K562 (cell line): ENCODE measurements around the gene ARHGAP32.

Experiments used
- EP300 ChIP-seq: IDR thresholded peaks from 2 replicates; pipeline ENCODE4 v1.6.1; 2012; ENCODE audit warnings: low read length, improper control_type of control experiment
- GATA2 ChIP-seq: sonication (generic); formaldehyde crosslinking; IDR thresholded peaks from 2 replicates; pipeline ENCODE4 v1.4.0; 2020; ENCODE audit warnings: mild to moderate bottlenecking, missing genetic modification reagents
- JUNB ChIP-seq: fragments of 450-650 bp; formaldehyde crosslinking; conservative IDR thresholded peaks from 2 replicates; pipeline ENCODE4 v1.4.0; 2020; ENCODE audit warnings: mild to moderate bottlenecking
- YY1 ChIP-seq, 3 experiments: IDR thresholded peaks; 2 replicates each; pipeline ENCODE4 v1.6.1; 2011; ENCODE audit warnings: low read length in 2 of 3, mild to moderate bottlenecking in 2 of 3, moderate library complexity in 2 of 3, borderline replicate concordance in 1 of 3, control low read depth in 1 of 3, low read depth in 1 of 3; ENCODE audit not compliant: insufficient read depth in 3 of 3, insufficient replicate concordance in 2 of 3, control insufficient read depth in 1 of 3, insufficient read length in 1 of 3; ENCODE audit errors: extremely low read depth in 1 of 3

DNA sequence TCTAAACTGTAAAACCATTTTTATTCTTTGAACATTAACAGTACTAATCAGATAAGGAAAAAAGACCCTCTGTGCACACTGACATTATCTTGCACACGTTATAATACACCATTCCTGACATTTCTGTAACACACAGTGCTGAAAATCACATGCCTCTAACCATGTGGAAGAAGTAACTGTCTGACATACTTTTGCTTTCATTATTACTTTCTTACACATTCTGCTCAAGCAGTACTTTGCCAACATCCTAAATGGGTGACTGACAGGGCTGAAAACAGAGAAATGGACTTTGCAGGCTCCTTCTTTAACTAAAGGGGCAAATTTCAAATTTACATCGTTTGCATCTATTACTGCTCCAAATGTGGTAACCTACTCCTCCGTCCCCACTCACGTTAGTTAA, 226.6 kb downstream of the ARHGAP32 start:
- TF ChIP-seq EP300 (no peak), JUNB (CRISPR knock-in tag) (no peak), YY1 (IDR thresholded peaks at IDR 0.05; ENCODE audit: borderline replicate concordance in 1 of 3, control insufficient read depth in 1 of 3, extremely low read depth in 1 of 3, insufficient read depth in 3 of 3, insufficient read length in 1 of 3, insufficient replicate concordance in 2 of 3, low read depth in 1 of 3, low read length in 2 of 3) (no peak), GATA2 (CRISPR knock-in tag) (no peak)
